T-helper 17 cell (primary cell): ENCODE measurements around the gene B4GALT1. TPM values are rescaled to one million over a fixed set of nuclear protein-coding genes. Genes with fewer than 3 reads are reported as not detected.

ENCODE experiments used
- ATAC-seq: fragments of 150-1000 bp; cut with Tn5 transposase; 2 replicates; pipeline ENCODE4 v1.10.0; 2021; ENCODE audit warnings: mild to moderate bottlenecking, moderate library complexity
- DNase-seq, 3 donors: peaks; one replicate each; pipeline versions ENCODE4 v3.0.0 to v3.0.0-alpha.2; 2020 to 2021
- H3K9me3 ChIP-seq: one replicate; pipeline ENCODE4 v1.7.0; 2013; ENCODE audit warnings: low read length, mild to moderate bottlenecking; ENCODE audit not compliant: control insufficient read depth, poor library complexity, severe bottlenecking
- H3K27ac Mint-ChIP-seq: one replicate; pipeline ENCODE4 v1.8.0; 2022; ENCODE audit warnings: mild to moderate bottlenecking, moderate library complexity, mixed read lengths
- H3K27me3 Mint-ChIP-seq: one replicate; pipeline ENCODE4 v1.8.0; 2022; ENCODE audit warnings: mixed read lengths
- H3K36me3 Mint-ChIP-seq: one replicate; pipeline ENCODE4 v1.8.0; 2022; ENCODE audit warnings: low read depth, mixed read lengths
- H3K4me1 Mint-ChIP-seq: one replicate; pipeline ENCODE4 v1.8.0; 2022; ENCODE audit warnings: mild to moderate bottlenecking, mixed read lengths
- H3K4me3 Mint-ChIP-seq: one replicate; pipeline ENCODE4 v1.8.0; 2022; ENCODE audit warnings: mild to moderate bottlenecking, moderate library complexity, mixed read lengths
- total RNA-seq, 4 donors: library from RNA in 2 of 4; stranded (reverse) in 2 of 4; gene quantifications; one replicate each; pipeline ENCODE4 v1.2.3 and lab custom pipeline; 2022 to 2026

B4GALT1 gene
- total RNA-seq, 2 donors from 2014 or later: 106 to 126 TPM

DNA sequence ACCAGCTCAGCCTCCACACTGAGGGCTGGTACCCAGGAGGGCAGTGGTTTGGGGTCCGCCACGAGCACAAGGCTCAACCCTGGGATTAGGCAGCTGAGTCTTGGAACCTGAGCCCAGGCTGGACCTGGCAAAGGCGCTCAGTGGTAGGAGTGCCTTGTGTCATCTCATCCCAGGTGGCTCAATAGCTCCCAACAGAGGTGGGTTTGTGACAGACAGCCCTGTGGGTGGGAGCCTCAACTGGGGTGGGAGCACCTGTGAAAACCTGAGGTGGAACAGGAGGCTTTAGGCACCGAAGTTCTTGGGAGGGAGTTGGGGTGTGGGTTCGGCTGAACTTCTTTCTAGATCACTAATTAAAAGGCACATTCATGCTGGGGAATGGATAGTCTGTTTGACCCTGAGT is 55.5 kb downstream of the B4GALT1 start:
- peaks cover 17% of the 10 kb centered on the region for H3K4me1 Mint-ChIP-seq
- H3K4me3 Mint-ChIP-seq: no peak overlapping the region
- H3K27ac Mint-ChIP-seq: peak overlapping the region; percentile 81
- no peaks in the 10 kb centered on the region for H3K9me3 ChIP-seq
- no peak for ATAC-seq
- peaks cover 10% of the 10 kb centered on the region for H3K36me3 Mint-ChIP-seq
- H3K27me3 Mint-ChIP-seq: no peaks in the 10 kb centered on the region
- no peak for DNase-seq

DNA sequence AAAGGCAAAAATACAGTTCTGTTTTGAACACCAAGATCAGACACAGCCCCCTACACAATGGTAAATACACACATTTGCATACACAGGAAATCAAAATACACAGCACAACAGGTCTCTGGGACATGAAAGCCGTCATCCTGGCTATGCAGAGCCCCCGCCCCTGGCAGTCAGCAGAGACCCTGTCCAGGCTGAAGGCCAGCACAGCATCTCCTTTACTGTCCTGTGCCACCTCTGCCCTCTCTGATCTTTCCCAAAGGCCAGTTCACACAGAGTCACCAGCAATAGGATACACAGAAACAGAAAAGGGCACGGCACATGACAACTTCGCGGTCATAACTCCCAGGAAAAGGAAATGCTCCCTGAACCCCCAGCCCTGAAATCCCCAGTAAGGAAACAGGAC is 56.5 kb downstream of the B4GALT1 start:
- H3K36me3 Mint-ChIP-seq: peaks cover 10% of the 10 kb centered on the region
- H3K4me3 Mint-ChIP-seq: peak overlapping the region; percentile 60
- DNase-seq: no peak
- H3K9me3 ChIP-seq: no peaks in the 10 kb centered on the region
- ATAC-seq: no peak
- H3K27me3 Mint-ChIP-seq: no peaks in the 10 kb centered on the region
- peak overlapping the region; percentile 81 for H3K27ac Mint-ChIP-seq
- H3K4me1 Mint-ChIP-seq: peaks cover 17% of the 10 kb centered on the region

DNA sequence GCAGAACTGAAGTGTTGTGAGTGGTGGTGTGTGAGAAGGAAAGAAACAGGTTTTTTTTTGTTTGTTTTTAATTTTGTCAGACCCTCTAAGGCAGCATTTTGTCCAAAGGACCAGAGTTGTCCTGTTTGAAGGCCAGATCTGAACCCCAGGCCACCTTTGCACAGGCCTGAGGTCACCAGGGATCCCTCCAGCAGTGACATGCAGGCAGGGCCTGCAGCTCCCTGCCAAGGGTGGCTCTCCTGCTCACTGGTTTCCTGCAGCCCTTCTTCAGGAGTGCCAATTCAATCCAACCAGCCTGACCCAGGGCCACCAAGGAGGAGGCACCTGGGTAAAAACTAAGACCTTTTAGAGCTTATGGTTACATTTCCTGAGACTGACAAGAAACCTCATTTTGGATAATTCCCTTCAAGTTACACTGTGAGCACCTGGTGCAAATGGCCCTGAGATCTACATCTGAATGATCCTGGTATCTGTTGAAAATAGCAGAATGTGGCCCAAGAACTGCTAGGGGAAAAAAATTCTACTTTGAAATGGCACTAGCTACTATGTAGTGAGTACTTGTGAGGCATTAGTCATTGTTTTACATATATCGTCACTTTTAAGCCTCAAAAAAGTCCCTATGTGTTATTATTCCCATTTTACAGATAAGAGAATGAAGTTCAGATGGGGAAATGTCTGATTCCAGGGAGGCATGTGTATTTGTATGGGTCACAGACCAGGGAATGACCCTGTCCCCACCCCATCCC is 57.1 kb downstream of the B4GALT1 start:
- DNase-seq (no peak), ATAC-seq (no peak)
- Mint-ChIP-seq H3K36me3 (peaks cover 10% of the 10 kb centered on the region), H3K27ac (peak overlapping the region; percentile 81), H3K4me3 (no peak overlapping the region), H3K4me1 (peaks cover 19% of the 10 kb centered on the region), H3K27me3 (no peaks in the 10 kb centered on the region)
- no peaks in the 10 kb centered on the region for H3K9me3 ChIP-seq

DNA sequence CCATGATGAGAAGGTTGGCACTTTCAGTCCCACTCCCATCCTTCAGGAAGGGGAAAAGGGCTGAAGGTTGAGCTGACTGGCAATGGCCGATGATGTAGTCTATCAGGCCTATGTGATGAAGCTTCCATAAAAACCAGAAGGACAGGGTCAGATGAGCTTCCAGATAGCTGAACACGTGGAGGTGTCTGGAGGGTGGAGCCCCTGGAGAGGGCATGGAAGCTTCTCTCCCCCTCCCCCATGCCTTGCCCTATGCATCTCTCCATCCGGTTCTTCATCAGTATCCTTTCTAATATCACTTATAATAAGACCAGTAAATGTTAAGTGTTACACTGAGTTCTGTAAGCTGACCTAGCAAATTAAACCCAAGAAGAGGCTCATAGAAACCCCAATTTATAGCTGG is 58.0 kb downstream of the B4GALT1 start:
- Mint-ChIP-seq H3K27me3 (no peaks in the 10 kb centered on the region), H3K27ac (peak overlapping the region; percentile 81), H3K4me3 (no peak overlapping the region), H3K36me3 (peaks cover 10% of the 10 kb centered on the region), H3K4me1 (peaks cover 20% of the 10 kb centered on the region)
- no peak for ATAC-seq
- no peak for DNase-seq
- H3K9me3 ChIP-seq: no peaks in the 10 kb centered on the region

DNA sequence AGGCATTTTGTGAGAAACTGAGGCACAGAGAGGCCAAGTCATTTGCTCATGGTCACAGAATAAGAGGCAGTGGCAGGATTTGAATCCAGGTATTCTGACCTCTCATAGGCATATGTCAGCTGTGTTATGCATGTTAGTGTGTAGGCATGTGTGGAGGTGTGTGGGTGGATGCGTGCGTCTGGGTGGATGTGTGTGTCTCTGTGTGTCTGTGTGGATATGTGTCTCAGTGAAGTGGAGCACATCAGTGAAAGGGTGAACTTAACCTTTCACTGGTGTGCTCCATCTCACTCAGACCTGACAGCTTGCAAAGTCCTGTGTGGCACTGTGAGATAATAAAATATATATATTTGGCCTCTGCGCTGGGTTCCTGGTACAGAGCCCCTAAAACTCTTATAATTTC is 58.7 kb downstream of the B4GALT1 start:
- DNase-seq (no peak), ATAC-seq (peak; percentile 8)
- Mint-ChIP-seq H3K27me3 (no peaks in the 10 kb centered on the region), H3K36me3 (peaks cover 4% of the 10 kb centered on the region), H3K4me3 (peak overlapping the region; percentile 45), H3K27ac (peak overlapping the region; percentile 81), H3K4me1 (peaks cover 19% of the 10 kb centered on the region)
- H3K9me3 ChIP-seq: no peaks in the 10 kb centered on the region

DNA sequence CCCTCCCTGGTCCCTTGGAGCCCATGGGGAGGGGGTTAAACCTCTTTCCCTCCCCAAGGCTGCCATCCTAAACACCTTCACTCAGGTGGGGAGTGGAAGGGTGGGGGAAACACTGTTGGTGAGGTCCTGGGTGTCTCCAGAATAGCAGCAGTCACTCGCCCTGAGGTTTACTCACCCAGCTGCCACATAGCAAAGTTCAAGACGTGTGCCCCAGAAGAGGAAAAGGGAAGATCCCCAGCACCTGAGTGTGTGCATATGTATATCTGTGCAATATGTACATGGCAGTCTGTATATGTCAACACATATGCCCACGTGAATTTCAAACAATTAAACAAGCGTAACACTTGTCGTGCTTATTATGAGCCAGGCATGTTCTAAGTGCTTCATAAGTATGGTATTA is 59.4 kb downstream of the B4GALT1 start:
- peak overlapping the region; percentile 19 for H3K27ac Mint-ChIP-seq
- DNase-seq: no peak
- no peaks in the 10 kb centered on the region for H3K9me3 ChIP-seq
- H3K36me3 Mint-ChIP-seq: peaks cover 4% of the 10 kb centered on the region
- H3K27me3 Mint-ChIP-seq: no peaks in the 10 kb centered on the region
- no peak overlapping the region for H3K4me3 Mint-ChIP-seq
- H3K4me1 Mint-ChIP-seq: peaks cover 19% of the 10 kb centered on the region
- ATAC-seq: no peak

DNA sequence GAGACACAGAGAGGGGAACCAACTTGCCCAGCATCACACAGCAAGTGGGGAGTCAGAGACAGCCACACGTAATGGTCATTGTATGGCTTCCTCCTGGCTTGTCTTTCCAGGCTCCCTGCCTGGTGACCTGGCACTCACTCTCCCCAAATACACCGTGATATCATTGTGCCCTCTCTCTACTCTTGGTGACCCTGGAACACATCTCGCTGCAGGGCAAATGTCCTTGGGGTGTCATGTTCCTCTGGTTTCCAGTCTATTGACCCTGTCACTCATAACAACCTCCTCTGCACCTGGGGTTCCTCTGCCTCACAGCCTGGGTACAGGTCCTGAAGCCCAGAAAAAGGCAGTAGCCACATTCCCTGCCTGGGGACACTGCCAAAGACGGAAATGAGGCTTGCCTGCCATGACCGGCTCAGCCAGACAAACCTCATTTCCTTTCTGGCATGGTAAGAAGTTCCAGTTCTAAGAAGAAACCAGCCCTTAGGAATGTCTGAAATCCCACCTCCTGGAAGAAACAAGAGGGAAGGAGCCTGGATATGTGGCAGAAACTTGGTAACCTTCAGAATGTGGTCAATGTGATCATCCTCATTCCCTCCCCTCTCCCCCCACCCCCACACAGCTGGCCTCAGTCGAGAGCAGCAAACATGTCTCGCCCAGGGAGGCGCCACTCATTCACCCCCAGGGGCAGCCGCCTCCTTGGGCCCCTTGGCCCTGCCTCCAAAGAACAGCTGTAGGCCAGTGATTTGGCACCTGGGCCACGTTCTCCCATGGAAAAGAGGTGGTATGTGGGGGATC is 60.1 kb downstream of the B4GALT1 start:
- peak overlapping the region; percentile 19 for H3K27ac Mint-ChIP-seq
- H3K4me3 Mint-ChIP-seq: peak overlapping the region; percentile 68
- DNase-seq: no peak
- H3K36me3 Mint-ChIP-seq: peaks cover 4% of the 10 kb centered on the region
- H3K4me1 Mint-ChIP-seq: peaks cover 19% of the 10 kb centered on the region
- no peaks in the 10 kb centered on the region for H3K27me3 Mint-ChIP-seq
- peak; percentile 5 for ATAC-seq
- no peaks in the 10 kb centered on the region for H3K9me3 ChIP-seq

DNA sequence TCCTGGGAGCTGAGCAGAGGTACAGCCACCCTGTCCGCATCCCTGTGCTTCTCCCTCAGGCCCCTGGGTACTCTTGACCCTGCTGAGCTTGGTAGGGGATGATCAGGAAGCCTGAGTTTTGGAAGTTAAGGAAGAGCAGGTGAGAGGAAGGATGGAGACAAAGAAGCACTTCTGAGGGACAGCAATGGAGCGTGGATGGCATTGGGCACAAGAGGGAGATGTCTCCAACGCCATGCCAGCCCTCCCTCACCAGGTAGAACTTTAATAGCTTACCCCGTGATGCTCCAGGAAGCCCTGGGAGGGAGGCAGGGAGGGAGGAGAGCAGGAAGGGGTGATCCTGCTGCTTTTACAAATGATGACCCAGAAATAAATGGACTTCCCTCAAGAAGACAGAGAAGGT is 60.8 kb downstream of the B4GALT1 start:
- peaks cover 16% of the 10 kb centered on the region for H3K4me1 Mint-ChIP-seq
- H3K36me3 Mint-ChIP-seq: no peaks in the 10 kb centered on the region
- no peaks in the 10 kb centered on the region for H3K9me3 ChIP-seq
- H3K27ac Mint-ChIP-seq: peak overlapping the region; percentile 19
- no peaks in the 10 kb centered on the region for H3K27me3 Mint-ChIP-seq
- ATAC-seq (no peak), DNase-seq (no peak)
- peak overlapping the region; percentile 56 for H3K4me3 Mint-ChIP-seq

DNA sequence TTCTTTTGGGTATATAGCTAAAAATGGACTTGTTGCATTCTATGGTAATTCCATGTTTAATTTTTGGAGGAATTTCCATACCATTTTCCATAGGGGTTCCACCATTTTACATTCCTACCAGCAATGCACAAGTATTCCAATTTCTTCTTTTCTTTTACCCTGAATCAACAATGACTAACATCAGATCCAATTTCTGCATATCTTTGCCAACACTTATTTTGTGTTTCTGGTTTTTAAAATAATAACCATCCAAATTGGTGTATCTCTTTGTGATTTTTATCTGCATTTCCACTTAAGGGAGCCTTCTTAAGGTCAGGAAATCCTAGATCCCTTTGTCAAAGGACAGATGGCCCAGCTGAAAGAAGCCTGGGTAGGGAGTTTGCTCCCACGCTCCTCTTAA is 61.2 kb downstream of the B4GALT1 start:
- H3K4me1 Mint-ChIP-seq: peaks cover 14% of the 10 kb centered on the region
- peak overlapping the region; percentile 56 for H3K4me3 Mint-ChIP-seq
- no peak for DNase-seq
- H3K9me3 ChIP-seq: no peaks in the 10 kb centered on the region
- H3K27me3 Mint-ChIP-seq: no peaks in the 10 kb centered on the region
- H3K27ac Mint-ChIP-seq: peak overlapping the region; percentile 6
- no peaks in the 10 kb centered on the region for H3K36me3 Mint-ChIP-seq
- ATAC-seq: no peak

DNA sequence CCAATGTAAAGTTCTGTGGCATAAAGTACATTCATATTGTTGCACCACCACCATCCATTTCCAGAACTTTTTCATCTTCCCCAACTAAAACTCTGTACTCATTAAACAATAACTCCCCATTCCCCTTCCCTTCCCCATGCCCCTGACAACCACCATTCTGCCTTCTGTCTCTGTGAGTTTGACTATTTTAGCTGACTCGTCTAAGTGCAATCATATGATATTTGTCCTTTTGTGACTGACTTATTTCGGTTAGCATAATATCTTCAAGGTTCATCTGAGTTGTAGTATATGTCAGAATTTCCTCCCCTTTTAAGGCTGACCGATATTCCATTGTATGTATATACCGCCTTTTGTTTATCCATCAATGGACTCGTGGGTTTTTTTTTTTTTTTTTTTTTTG is 61.6 kb downstream of the B4GALT1 start:
- no peaks in the 10 kb centered on the region for H3K9me3 ChIP-seq
- H3K36me3 Mint-ChIP-seq: no peaks in the 10 kb centered on the region
- H3K27me3 Mint-ChIP-seq: no peaks in the 10 kb centered on the region
- ATAC-seq: no peak
- H3K27ac Mint-ChIP-seq: peak overlapping the region; percentile 6
- H3K4me1 Mint-ChIP-seq: peaks cover 13% of the 10 kb centered on the region
- no peak for DNase-seq
- H3K4me3 Mint-ChIP-seq: peak overlapping the region; percentile 54

DNA sequence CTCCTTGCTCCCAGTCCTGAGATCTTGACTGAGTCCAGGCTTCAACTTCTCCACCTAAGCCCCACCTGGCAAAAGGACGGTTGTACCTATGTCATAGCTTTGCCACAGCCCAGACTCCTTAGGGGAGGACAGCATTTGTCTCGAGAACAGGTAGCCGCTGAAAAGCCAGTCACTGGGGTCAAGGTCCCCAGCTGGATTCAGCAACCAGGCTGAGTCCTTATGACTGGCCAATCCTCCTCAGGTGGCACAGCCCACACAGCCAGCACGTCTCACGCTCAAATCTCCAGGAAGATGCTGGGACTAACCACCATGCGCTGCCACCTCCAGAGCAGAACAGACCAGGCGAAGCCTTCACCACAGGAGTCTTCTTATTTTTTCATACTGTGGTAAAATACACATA is 62.7 kb downstream of the B4GALT1 start:
- no peak for DNase-seq
- no peaks in the 10 kb centered on the region for H3K36me3 Mint-ChIP-seq
- peak overlapping the region; percentile 5 for H3K4me3 Mint-ChIP-seq
- H3K27me3 Mint-ChIP-seq: no peaks in the 10 kb centered on the region
- no peak for ATAC-seq
- peaks cover 13% of the 10 kb centered on the region for H3K4me1 Mint-ChIP-seq
- peak overlapping the region; percentile 53 for H3K27ac Mint-ChIP-seq
- no peaks in the 10 kb centered on the region for H3K9me3 ChIP-seq

DNA sequence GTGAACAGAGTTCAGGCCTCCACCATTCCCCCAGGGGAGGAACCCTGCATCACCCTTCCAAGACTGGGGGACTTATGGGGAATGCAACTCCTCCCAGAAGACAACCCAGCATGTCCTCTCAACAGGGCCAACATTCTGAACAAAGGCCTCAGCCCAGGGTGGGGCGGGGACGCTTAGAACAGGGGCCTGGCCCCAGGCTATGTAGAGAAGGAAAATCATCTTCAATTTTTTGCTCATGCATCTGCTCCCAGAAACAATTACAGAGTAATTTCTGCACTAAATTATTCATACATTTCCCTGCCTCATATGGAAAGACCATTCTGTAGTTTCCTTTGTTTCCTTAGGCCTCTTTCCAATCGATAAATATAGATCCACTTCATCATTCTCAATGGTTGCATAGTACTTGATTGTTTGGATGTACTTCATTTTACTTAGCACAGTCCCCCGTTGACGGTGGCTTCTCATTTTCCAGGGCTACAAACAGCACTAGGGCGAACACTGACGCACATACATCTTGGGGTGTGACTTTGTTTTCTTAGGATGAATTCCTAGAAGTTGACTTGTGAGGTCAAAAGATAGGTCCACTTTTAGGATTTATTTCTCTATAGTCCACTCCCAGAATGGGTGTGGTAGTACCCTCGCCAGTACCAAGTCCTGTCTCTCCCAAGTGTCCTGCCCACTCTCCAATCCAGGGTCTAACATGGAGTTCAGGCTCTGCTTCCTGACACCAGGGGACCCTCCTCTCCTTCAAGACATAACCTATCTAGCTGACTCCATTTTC is 63.4 kb downstream of the B4GALT1 start:
- no peaks in the 10 kb centered on the region for H3K9me3 ChIP-seq
- DNase-seq (no peak), ATAC-seq (no peak)
- no peak overlapping the region for H3K4me3 Mint-ChIP-seq
- H3K36me3 Mint-ChIP-seq: no peaks in the 10 kb centered on the region
- peaks cover 11% of the 10 kb centered on the region for H3K4me1 Mint-ChIP-seq
- H3K27me3 Mint-ChIP-seq: no peaks in the 10 kb centered on the region
- peak overlapping the region; percentile 53 for H3K27ac Mint-ChIP-seq

DNA sequence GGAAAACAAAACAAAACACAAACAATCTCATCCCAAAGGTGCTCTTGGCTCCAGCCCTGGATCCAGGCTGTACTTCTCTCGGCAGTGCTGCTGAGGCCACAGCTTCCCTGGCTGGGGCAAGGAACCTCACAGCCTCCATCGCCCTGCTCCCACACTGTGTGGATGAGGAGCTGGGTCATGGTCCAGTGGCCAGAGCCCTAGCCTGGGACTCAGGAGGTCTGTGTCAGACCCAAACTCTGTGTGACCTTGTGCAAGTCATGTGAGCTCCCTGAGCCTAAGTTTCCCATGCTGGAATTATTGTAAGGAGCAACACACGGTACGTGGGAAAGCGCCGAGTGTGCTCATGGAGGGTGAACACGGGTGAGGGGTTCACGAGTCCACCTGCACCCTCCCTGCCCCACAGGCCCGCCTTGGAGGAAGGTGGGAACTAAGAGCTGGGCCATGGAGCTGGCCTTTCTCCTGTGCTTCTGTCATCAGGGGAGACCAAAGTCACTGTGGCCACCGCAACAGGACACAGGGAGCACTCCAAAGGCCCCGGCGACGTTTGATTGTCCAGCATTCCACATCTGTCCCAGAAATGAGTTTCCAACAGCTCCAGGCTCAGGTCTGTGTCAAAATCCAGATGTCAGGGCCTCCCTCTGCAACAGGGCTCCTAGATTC is 64.5 kb downstream of the B4GALT1 start:
- DNase-seq (no peak), ATAC-seq (no peak)
- H3K4me3 Mint-ChIP-seq: no peak overlapping the region

More for the DNA sequence above, 64.5 kb downstream of the B4GALT1 start:
- Mint-ChIP-seq H3K36me3 (no peaks in the 10 kb centered on the region), H3K27ac (peak overlapping the region; percentile 71), H3K4me1 (peaks cover 9% of the 10 kb centered on the region), H3K27me3 (no peaks in the 10 kb centered on the region)
- H3K9me3 ChIP-seq: no peaks in the 10 kb centered on the region
